ENCODE measurements around the gene NCF2. TPM values are rescaled to one million over a fixed set of nuclear protein-coding genes. Genes with fewer than 3 reads are reported as not detected.
A peak's percentile ranks its signal among the peaks of the same experiment; 100 is the strongest.

The NCF2 gene
- total and polyA plus RNA-seq, 7 donors, result 0.51 to 4.3 (median 2.3) TPM

DNA sequence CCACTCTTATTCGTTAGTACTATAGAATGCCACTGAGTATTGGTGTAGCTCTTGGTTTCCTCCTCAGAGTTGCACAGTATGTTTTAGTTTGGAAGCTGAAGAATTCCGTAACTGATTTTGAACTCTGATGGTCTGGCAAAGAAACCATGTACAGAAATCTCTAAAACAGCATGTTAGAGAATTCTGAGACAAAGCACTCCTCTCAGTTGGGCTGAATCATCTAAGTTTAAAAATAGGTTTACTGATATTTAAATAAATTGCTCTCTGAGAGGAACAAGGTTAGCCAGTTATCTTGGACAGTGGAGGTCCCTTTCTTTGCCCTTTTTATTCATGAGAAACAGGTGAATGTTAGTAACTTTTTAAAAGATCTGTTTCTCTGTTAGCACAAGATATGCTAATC lies 43.8 kb downstream of the NCF2 start:
- intact Hi-C loops (cut with DNase I), result loop anchor here in 1 of 2 donors (2.0 kb wide), 1 partner anchor 78 kb away; no protein-coding TSS in a partner anchor

DNA sequence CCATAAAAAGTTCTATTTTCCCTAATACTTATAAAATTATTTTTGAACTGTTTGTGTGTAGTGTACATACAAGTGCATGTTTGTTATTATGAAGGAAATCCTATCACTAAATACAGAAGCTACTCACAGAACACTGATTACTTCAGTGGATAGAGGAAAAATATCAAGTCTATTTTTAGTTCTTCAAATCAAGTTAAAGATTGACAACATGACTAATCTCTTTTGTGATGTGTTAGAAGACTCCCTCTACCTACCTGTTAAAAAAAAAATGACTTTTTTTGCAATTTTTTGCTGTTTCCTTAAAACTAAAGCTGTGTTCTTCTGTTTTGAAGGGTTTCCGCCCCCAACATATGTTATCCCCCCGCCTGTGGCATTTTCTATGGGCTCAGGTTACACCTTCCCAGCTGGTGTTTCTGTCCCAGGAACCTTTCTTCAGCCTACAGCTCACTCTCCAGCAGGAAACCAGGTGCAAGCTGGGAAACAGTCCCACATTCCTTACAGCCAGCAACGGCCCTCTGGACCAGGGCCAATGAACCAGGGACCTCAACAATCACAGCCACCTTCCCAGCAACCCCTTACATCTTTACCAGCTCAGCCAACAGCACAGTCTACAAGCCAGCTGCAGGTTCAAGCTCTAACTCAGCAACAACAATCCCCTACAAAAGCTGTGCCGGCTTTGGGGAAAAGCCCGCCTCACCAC lies 45.5 kb downstream of the NCF2 start:
- WGBS, 3 donors, result 58 to 63% (median 58%) methylated on average over 5 of the region's 5 CpGs
- Histone ChIP-seq H3K9me3 (no peaks in the 10 kb centered on the region), H3K4me1 (no peaks in the 10 kb centered on the region), H3K27ac (no peak overlapping the region), H3K36me3 (ENCODE audit: insufficient read depth in 1 of 2, low read depth in 1 of 2) (peaks cover 9 to 97% of the 10 kb centered on the region in 2 donors), H3K4me3 (no peak overlapping the region), H3K27me3 (ENCODE audit: insufficient read depth in 3 of 3, low read length in 2 of 3) (no peaks in the 10 kb centered on the region)
- ATAC-seq (no peak), DNase-seq (no peak)
- intact Hi-C loops (cut with DNase I), result loop anchor here in 1 of 2 donors (5.0 kb wide), 1 partner anchor 262 kb away; no protein-coding TSS in a partner anchor
- TF ChIP-seq, protein P1, sequence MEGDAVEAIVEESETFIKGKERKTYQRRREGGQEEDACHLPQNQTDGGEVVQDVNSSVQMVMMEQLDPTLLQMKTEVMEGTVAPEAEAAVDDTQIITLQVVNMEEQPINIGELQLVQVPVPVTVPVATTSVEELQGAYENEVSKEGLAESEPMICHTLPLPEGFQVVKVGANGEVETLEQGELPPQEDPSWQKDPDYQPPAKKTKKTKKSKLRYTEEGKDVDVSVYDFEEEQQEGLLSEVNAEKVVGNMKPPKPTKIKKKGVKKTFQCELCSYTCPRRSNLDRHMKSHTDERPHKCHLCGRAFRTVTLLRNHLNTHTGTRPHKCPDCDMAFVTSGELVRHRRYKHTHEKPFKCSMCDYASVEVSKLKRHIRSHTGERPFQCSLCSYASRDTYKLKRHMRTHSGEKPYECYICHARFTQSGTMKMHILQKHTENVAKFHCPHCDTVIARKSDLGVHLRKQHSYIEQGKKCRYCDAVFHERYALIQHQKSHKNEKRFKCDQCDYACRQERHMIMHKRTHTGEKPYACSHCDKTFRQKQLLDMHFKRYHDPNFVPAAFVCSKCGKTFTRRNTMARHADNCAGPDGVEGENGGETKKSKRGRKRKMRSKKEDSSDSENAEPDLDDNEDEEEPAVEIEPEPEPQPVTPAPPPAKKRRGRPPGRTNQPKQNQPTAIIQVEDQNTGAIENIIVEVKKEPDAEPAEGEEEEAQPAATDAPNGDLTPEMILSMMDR (IDR thresholded peaks at IDR 0.05), result no peak

More for the DNA sequence above, 43.8 kb downstream of the NCF2 start:
- Histone ChIP-seq H3K27me3 (ENCODE audit: insufficient read depth in 3 of 3, low read length in 2 of 3) (no peaks in the 10 kb centered on the region), H3K36me3 (ENCODE audit: insufficient read depth in 1 of 2, low read depth in 1 of 2) (peaks cover 15 to 97% of the 10 kb centered on the region in 2 donors), H3K4me1 (no peaks in the 10 kb centered on the region), H3K4me3 (no peak overlapping the region), H3K9me3 (no peaks in the 10 kb centered on the region), H3K27ac (no peak overlapping the region)
- no peak for DNase-seq
- TF ChIP-seq, protein P1 (IDR thresholded peaks at IDR 0.05), result no peak
- WGBS, 3 donors, result 86 to 89% (median 89%) methylated on average over 2 of the region's 2 CpGs
- ATAC-seq, result no peak

DNA sequence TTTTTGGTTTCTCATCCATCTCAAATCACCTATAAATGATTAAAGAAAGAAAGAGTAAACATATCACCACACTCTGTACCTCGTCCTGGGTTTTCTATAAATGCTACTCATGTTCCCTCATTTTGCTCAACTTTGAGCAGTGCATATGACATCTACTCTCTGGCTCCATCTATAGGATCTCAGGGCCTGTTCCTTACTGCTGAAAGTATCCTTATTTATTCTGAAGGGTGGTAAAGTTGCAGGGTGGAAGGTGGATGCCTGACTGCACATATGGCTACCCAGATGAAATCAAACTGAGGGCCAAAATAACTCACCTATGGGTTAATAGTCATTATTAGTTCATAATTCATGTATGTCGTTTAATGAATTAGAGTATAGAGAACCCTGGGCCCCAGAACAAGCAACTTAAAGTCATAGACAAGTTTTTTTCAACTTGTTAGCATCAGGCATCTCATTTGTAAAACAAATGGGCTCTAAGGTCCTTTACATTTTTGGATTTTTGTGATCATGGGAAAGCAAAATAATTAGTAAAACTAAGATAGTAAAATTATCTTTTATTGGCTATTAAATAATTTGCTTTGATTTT lies 46.5 kb downstream of the NCF2 start:
- Histone ChIP-seq H3K4me3 (no peak overlapping the region), H3K36me3 (ENCODE audit: insufficient read depth in 1 of 2, low read depth in 1 of 2) (peaks cover 13 to 97% of the 10 kb centered on the region in 2 donors), H3K27me3 (ENCODE audit: insufficient read depth in 3 of 3, low read length in 2 of 3) (no peaks in the 10 kb centered on the region), H3K4me1 (no peaks in the 10 kb centered on the region), H3K9me3 (no peaks in the 10 kb centered on the region), H3K27ac (no peak overlapping the region)
- ATAC-seq, result peak; percentile 43 to 87 (median 70)
- TF ChIP-seq, protein P1 (IDR thresholded peaks at IDR 0.05), result peak; percentile 57
- intact Hi-C loops (cut with DNase I), result loop anchor here in 1 of 2 donors (5.0 kb wide), 1 partner anchor 261 kb away; no protein-coding TSS in a partner anchor
- DNase-seq, result no peak
- WGBS, 3 donors, result 34 to 45% (median 41%) methylated on average over 2 of the region's 2 CpGs

DNA sequence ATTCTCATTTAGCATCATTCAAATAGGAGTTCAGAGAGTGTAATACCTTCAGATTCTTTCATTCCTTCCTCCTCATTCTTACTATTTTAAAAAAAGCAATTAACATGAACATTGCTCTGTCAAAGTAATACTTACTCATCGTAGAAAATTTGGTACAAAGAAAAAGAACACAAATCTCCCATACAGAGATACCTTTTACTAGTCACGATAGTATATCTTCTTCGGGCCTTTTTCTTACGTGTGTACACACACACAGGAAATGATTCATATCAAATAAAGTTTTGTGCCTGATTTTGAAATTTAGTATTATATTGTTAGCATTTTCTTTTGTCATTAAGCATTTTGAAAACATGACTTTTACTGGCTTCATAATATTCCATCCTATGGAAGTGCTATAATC lies 52.9 kb downstream of the NCF2 start:
- H3K27ac ChIP-seq, result no peak overlapping the region
- H3K4me3 ChIP-seq, result no peak overlapping the region
- no peak for ATAC-seq
- no peaks in the 10 kb centered on the region for H3K27me3 ChIP-seq (ENCODE audit: insufficient read depth in 3 of 3, low read length in 2 of 3)
- H3K36me3 ChIP-seq (ENCODE audit: insufficient read depth in 1 of 2, low read depth in 1 of 2), result peaks cover 4 to 96% of the 10 kb centered on the region in 2 donors
- 97 to 98% (median 97%) methylated on average over 4 of the region's 4 CpGs for WGBS, 3 donors
- no peak for DNase-seq
- H3K4me1 ChIP-seq, result peaks cover 4% of the 10 kb centered on the region
- H3K9me3 ChIP-seq, result no peaks in the 10 kb centered on the region
- intact Hi-C loops (cut with DNase I), result loop anchor here (10.0 kb wide), 2 partner anchors 663 to 673 kb away; no protein-coding TSS in a partner anchor
- TF ChIP-seq, protein P1 (IDR thresholded peaks at IDR 0.05), result no peak

All from psoas muscle (tissue), 8 donors.